ENCODE data around the gene NACA. TPM values are rescaled to one million over a fixed set of nuclear protein-coding genes. Genes with fewer than 3 reads are reported as not detected.
"Not testable (repeated sequence)": the region's sequence is repeated elsewhere in the genome, so short reads cannot be mapped to it uniquely, and the experiment has no call there.

Gene NACA
- 1,709 and 1,797 TPM in 2 replicates for total RNA-seq (2014; rRNA removed; shearing (Covaris generic))

GRCh38 chr12:56724972-56725722 lies at the start of gene NACA:
TSS of gene NACA (minus strand) at chr12:56725299. CDS start at chr12:56724521, 778 bp downstream.
- DNase-seq (ENCODE audit: low spot score), result peak; percentile 93

- DNase-seq (ENCODE audit: low spot score), result no peak
Measured at GRCh38 chr12:56773113-56773512, 48.0 kb upstream of the NACA start.

GRCh38 chr12:56772625-56773024 lies 47.5 kb upstream of the NACA start:
- no peak for DNase-seq (ENCODE audit: low spot score)

- DNase-seq (ENCODE audit: low spot score), result no peak
Measured at GRCh38 chr12:56769868-56770267, 44.8 kb upstream of the NACA start.

- DNase-seq (ENCODE audit: low spot score), result no peak
Measured at GRCh38 chr12:56768424-56768823, 43.3 kb upstream of the NACA start.

GRCh38 chr12:56766535-56766934 lies 41.4 kb upstream of the NACA start:
- DNase-seq (ENCODE audit: low spot score), result no peak

GRCh38 chr12:56763753-56764657 lies 38.9 kb upstream of the NACA start:
- peak; percentile 20 for DNase-seq (ENCODE audit: low spot score)

- DNase-seq (ENCODE audit: low spot score), result no peak
Measured at GRCh38 chr12:56761812-56762211, 36.7 kb upstream of the NACA start.

GRCh38 chr12:56760460-56760859 lies 35.4 kb upstream of the NACA start:
- DNase-seq (ENCODE audit: low spot score), result no peak

- DNase-seq (ENCODE audit: low spot score), result no peak
Measured at GRCh38 chr12:56759263-56759908, 34.3 kb upstream of the NACA start.

GRCh38 chr12:56758728-56759262 lies 33.7 kb upstream of the NACA start:
- no peak for DNase-seq (ENCODE audit: low spot score)

- DNase-seq (ENCODE audit: low spot score), result not testable (repeated sequence)
Measured at GRCh38 chr12:56757971-56758370, 32.9 kb upstream of the NACA start.

- no peak for DNase-seq (ENCODE audit: low spot score)
Measured at GRCh38 chr12:56753566-56753965, 28.5 kb upstream of the NACA start.

GRCh38 chr12:56751712-56752598 lies 26.9 kb upstream of the NACA start, which contains the start of gene PRIM1:
TSS of gene PRIM1 (minus strand) at chr12:56752323. CDS start at chr12:56752298, 25 bp downstream.
- peak; percentile 71 for DNase-seq (ENCODE audit: low spot score)

- not testable (repeated sequence) for DNase-seq (ENCODE audit: low spot score)
Measured at GRCh38 chr12:56750596-56750995, 25.5 kb upstream of the NACA start.

GRCh38 chr12:56749853-56750252 lies 24.8 kb upstream of the NACA start:
- DNase-seq (ENCODE audit: low spot score), result no peak

- no peak for DNase-seq (ENCODE audit: low spot score)
Measured at GRCh38 chr12:56749359-56749758, 24.3 kb upstream of the NACA start.

GRCh38 chr12:56728139-56728861 lies 3.2 kb upstream of the NACA start:
- no peak for DNase-seq (ENCODE audit: low spot score)

- not testable (repeated sequence) for DNase-seq (ENCODE audit: low spot score)
Measured at GRCh38 chr12:56726196-56726675, 1.1 kb upstream of the NACA start.

GRCh38 chr12:56725723-56726102 lies 614 bp upstream of the NACA start:
- no peak for DNase-seq (ENCODE audit: low spot score)

Measured in A172 (cell line).